ENCODE measurements around the gene KLHL29. TPM values are rescaled to one million over a fixed set of nuclear protein-coding genes. Genes with fewer than 3 reads are reported as not detected.

Gene KLHL29
- total RNA-seq, 1 experiment from 2014 or later = 7.7 TPM

DNA sequence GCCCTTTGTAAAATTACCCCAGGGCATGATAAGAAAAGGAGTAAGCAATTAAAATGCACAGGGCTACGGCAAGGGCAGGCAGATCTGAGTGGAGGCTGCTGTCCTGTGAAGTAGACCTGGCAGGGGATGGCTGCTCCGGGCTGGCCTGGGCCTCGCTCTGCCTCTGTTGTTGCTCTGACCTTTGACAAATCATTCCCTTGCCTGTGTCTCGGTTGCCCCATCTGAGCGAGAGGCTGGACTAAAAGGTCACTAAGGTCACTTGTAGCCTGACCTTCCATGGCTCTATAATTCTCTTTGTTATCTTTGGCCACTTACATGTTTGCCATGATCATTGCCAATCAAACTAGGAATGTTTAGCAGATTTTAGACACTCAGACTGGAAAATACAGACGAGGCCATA, 118.1 kb downstream of the KLHL29 start:
- ATAC-seq (no peak), DNase-seq (ENCODE audit: low read depth, low spot score) (no peak)
- in situ Hi-C loops (cut with HindIII; ENCODE audit: low pct_unique_long_range_greater_than_20kb, low sequenced_read_pairs) (no loop called here), intact Hi-C loops (cut with micrococcal nuclease; ENCODE audit: unreplicated experiment) (no loop called here)
- no TSS peak for BruUV-seq (replicated peaks)
- ChIA-PET POLR2A (no interaction called here), CTCF (no interaction called here)
- H3K9me3 ChIP-seq (ENCODE audit: control insufficient read depth, insufficient read depth, low read depth, low read length) = no peaks in the 10 kb centered on the region
- no peaks in the 10 kb centered on the region for H3K36me3 ChIP-seq (ENCODE audit: control insufficient read depth, insufficient read depth, low read length)
- TF ChIP-seq, protein P1, sequence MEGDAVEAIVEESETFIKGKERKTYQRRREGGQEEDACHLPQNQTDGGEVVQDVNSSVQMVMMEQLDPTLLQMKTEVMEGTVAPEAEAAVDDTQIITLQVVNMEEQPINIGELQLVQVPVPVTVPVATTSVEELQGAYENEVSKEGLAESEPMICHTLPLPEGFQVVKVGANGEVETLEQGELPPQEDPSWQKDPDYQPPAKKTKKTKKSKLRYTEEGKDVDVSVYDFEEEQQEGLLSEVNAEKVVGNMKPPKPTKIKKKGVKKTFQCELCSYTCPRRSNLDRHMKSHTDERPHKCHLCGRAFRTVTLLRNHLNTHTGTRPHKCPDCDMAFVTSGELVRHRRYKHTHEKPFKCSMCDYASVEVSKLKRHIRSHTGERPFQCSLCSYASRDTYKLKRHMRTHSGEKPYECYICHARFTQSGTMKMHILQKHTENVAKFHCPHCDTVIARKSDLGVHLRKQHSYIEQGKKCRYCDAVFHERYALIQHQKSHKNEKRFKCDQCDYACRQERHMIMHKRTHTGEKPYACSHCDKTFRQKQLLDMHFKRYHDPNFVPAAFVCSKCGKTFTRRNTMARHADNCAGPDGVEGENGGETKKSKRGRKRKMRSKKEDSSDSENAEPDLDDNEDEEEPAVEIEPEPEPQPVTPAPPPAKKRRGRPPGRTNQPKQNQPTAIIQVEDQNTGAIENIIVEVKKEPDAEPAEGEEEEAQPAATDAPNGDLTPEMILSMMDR (IDR thresholded peaks at IDR 0.05) = no peak
- TF ChIP-seq SIN3A (IDR thresholded peaks at IDR 0.05; ENCODE audit: borderline replicate concordance, insufficient read depth, low read depth, low read length) = no peak
- no peak overlapping the region for H3K27ac ChIP-seq (ENCODE audit: low read length)
- H3K4me3 ChIP-seq (ENCODE audit: low read depth in 2 of 2, low read length in 2 of 2) = no peak overlapping the region
- H3K4me1 ChIP-seq (ENCODE audit: control insufficient read depth, insufficient read depth, low read length) = no peaks in the 10 kb centered on the region
- H3K27me3 ChIP-seq (ENCODE audit: control insufficient read depth, insufficient read depth, low read length) = no peaks in the 10 kb centered on the region

DNA sequence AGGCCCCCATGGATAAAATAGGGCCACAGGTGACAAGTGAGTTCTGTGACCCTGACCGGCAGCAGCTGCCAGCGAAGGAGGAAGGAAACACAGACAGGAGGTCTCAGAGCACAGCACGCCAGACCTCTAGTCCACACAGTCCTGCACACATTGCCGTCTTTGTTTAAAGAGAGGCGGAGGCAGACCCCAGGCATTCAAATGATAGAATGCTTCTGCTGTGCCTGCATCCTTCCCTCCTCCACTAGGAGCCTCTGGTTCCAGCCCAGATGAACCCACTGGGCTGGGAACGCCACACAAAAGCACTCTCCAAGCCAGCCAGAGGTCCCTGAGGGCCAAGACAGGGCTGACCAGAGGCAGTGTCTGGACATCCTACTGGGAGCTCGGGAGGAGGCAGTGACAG, 118.7 kb downstream of the KLHL29 start:
- DNase-seq (ENCODE audit: low read depth, low spot score) (no peak), ATAC-seq (no peak)
- Histone ChIP-seq H3K4me3 (ENCODE audit: low read depth in 2 of 2, low read length in 2 of 2) (no peak overlapping the region), H3K27ac (ENCODE audit: low read length) (no peak overlapping the region), H3K4me1 (ENCODE audit: control insufficient read depth, insufficient read depth, low read length) (no peaks in the 10 kb centered on the region), H3K9me3 (ENCODE audit: control insufficient read depth, insufficient read depth, low read depth, low read length) (no peaks in the 10 kb centered on the region), H3K36me3 (ENCODE audit: control insufficient read depth, insufficient read depth, low read length) (no peaks in the 10 kb centered on the region), H3K27me3 (ENCODE audit: control insufficient read depth, insufficient read depth, low read length) (no peaks in the 10 kb centered on the region)
- no peak for TF ChIP-seq POLR2AphosphoS5 (IDR thresholded peaks at IDR 0.05; ENCODE audit: low read depth, low read length)
- no peak for TF ChIP-seq SIN3A (IDR thresholded peaks at IDR 0.05; ENCODE audit: borderline replicate concordance, insufficient read depth, low read depth, low read length)
- TF ChIP-seq, protein P2, sequence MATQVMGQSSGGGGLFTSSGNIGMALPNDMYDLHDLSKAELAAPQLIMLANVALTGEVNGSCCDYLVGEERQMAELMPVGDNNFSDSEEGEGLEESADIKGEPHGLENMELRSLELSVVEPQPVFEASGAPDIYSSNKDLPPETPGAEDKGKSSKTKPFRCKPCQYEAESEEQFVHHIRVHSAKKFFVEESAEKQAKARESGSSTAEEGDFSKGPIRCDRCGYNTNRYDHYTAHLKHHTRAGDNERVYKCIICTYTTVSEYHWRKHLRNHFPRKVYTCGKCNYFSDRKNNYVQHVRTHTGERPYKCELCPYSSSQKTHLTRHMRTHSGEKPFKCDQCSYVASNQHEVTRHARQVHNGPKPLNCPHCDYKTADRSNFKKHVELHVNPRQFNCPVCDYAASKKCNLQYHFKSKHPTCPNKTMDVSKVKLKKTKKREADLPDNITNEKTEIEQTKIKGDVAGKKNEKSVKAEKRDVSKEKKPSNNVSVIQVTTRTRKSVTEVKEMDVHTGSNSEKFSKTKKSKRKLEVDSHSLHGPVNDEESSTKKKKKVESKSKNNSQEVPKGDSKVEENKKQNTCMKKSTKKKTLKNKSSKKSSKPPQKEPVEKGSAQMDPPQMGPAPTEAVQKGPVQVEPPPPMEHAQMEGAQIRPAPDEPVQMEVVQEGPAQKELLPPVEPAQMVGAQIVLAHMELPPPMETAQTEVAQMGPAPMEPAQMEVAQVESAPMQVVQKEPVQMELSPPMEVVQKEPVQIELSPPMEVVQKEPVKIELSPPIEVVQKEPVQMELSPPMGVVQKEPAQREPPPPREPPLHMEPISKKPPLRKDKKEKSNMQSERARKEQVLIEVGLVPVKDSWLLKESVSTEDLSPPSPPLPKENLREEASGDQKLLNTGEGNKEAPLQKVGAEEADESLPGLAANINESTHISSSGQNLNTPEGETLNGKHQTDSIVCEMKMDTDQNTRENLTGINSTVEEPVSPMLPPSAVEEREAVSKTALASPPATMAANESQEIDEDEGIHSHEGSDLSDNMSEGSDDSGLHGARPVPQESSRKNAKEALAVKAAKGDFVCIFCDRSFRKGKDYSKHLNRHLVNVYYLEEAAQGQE (IDR thresholded peaks at IDR 0.05; ENCODE audit: insufficient read depth in 1 of 2, low read depth in 2 of 2, low read length in 1 of 2) = no peak
- TF ChIP-seq TCF7L2 (IDR thresholded peaks at IDR 0.05; ENCODE audit: low read depth, low read length) = no peak
- TF ChIP-seq, protein P1 (IDR thresholded peaks at IDR 0.05) = no peak
- intact Hi-C loops (cut with micrococcal nuclease; ENCODE audit: unreplicated experiment) (no loop called here), in situ Hi-C loops (cut with HindIII; ENCODE audit: low pct_unique_long_range_greater_than_20kb, low sequenced_read_pairs) (no loop called here)
- CTCF ChIA-PET = no interaction called here
- no TSS peak for BruUV-seq (replicated peaks)
- POLR2A ChIA-PET = interaction anchor here (0.6 kb wide), 1 partner anchor 9 kb away, joined by 7 read pairs; no protein-coding TSS in a partner anchor

Measured in Panc1 (cell line).